ENCODE measurements around the gene CADPS.
"Not testable (repeated sequence)": the region's sequence is repeated elsewhere in the genome, so short reads cannot be mapped to it uniquely, and the experiment has no call there.

The CADPS gene

DNA sequence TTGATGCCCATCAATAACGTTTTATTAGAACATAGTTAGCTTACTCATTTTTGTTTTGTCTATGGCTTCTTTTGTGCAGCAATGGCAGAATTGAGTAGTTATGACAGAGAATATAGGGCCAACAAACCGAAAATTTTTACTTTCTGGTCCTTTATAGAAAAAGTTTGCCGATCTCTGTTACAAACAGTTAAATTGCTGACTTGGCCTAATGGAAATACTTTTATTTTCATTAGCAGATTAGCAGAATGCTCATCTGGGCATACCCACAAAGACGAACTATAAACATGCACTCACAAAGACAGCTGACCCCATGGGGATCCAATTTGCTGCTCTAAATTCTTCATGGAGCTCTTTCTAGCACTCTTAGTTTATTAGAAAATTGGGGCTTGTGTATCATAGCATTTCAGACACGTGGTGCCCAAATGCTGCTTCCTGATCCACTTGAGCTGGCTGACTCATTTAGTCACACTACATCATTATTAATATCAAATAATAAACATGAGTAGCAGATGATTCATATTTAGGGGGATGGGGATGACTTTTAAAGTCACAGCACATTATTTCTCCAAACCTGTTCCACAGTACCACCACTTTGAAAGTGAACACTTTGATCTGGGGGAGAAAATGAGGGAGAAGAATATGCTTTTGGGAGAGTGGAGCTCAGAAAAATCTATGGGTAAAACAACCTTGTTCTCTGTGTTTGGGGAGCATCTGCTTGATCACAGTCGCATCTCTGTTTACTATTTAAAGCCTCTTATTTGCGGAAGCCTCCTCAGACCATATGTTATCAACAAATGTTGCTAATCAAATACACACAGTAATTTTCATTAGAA is 273.8 kb downstream of the CADPS start:
- Histone ChIP-seq H3K9me3 (ENCODE audit: control insufficient read depth, insufficient read depth, low read length) (no peaks in the 10 kb centered on the region), H3K9ac (ENCODE audit: low read depth, low read length) (no peak overlapping the region), H3K4me1 (ENCODE audit: insufficient read depth, low read length) (no peaks in the 10 kb centered on the region), H3K36me3 (ENCODE audit: insufficient read depth, low read length) (no peaks in the 10 kb centered on the region)

DNA sequence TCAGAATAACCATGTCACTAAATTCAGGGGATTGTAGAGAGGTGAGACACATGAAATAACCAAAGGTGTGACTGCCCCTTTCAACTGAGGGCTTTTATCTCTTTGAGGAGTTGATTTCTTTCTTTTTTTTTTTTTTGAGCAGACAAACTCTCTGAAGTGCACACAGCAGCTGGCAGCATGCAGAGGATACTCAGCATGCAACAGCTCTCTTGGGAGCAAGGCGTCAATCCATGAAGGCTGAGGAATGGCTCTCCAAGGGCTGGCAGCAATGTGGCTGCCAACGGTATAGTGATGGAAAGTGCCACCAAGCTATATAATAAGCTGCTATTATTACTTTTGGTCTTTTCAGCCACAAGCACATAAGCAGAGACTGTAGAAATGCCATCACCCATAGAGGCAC is 275.2 kb downstream of the CADPS start:
- Histone ChIP-seq H3K9ac (ENCODE audit: low read depth, low read length) (no peak overlapping the region), H3K36me3 (ENCODE audit: insufficient read depth, low read length) (no peaks in the 10 kb centered on the region), H3K9me3 (ENCODE audit: control insufficient read depth, insufficient read depth, low read length) (no peaks in the 10 kb centered on the region), H3K4me1 (ENCODE audit: insufficient read depth, low read length) (no peaks in the 10 kb centered on the region)

DNA sequence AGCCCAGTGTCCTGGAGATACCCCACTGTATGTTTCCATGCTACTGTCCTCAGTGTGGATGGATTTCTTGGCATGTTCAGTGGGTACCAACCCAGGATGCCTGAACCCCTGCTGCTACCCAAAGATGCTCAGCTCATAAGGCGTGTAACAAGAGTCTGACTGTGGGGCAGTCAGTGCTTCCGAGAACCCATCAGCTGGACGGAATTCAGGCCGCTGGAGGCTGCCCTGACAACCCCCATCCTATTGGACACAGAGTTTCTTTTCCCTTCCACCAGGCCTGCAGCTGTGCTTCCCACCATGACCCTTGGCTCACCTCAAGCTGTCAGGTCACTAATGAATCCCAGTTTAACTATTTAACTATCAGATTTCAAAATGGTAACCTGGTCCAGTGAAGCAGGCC is 277.7 kb downstream of the CADPS start:
- Histone ChIP-seq H3K4me1 (ENCODE audit: insufficient read depth, low read length) (no peaks in the 10 kb centered on the region), H3K9me3 (ENCODE audit: control insufficient read depth, insufficient read depth, low read length) (no peaks in the 10 kb centered on the region), H3K36me3 (ENCODE audit: insufficient read depth, low read length) (no peaks in the 10 kb centered on the region), H3K9ac (ENCODE audit: low read depth, low read length) (no peak overlapping the region)

DNA sequence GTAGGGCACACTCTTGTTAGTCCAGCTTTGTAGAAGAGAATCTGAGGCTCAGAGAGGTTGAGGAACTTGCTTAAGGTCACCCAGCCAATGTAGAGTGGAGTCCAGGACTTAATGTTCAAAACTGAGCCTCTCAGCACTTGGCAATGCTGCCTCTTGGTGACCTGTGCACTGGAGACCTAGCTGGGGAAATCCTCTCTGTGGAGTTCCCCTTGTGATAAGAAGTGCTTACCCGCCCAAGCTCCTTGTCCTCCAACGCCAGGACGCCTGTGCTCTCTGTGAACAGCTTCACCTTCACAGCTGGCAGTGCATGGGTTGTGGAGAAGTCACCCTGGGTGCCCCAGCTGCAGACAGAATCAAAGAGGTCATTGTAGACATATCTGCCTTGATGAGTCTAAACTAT is 282.8 kb downstream of the CADPS start:
- Histone ChIP-seq H3K9me3 (ENCODE audit: control insufficient read depth, insufficient read depth, low read length) (no peaks in the 10 kb centered on the region), H3K4me1 (ENCODE audit: insufficient read depth, low read length) (no peaks in the 10 kb centered on the region), H3K36me3 (ENCODE audit: insufficient read depth, low read length) (no peaks in the 10 kb centered on the region), H3K9ac (ENCODE audit: low read depth, low read length) (no peak overlapping the region)

DNA sequence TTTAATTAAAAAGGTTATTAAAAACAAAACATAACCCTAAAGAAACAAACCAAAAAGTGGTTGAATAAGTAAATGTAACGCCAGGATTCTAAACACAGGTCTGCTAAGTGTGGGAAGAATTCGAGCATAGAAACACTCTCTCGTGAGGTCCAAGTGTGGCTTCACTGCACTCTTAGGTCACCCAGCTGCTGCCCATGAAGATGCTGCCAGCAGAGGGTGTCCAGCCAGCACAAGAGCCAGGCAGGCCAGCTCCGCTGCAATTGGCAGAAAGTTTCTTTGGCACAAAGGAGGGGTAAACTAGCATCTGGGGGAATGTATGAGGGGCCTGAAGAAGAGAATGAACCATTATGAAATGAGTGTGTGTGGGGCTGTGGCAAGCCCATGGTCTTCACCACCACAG is 286.1 kb downstream of the CADPS start:
- Histone ChIP-seq H3K9ac (ENCODE audit: low read depth, low read length) (no peak overlapping the region), H3K4me1 (ENCODE audit: insufficient read depth, low read length) (no peaks in the 10 kb centered on the region), H3K9me3 (ENCODE audit: control insufficient read depth, insufficient read depth, low read length) (no peaks in the 10 kb centered on the region), H3K36me3 (ENCODE audit: insufficient read depth, low read length) (no peaks in the 10 kb centered on the region)

DNA sequence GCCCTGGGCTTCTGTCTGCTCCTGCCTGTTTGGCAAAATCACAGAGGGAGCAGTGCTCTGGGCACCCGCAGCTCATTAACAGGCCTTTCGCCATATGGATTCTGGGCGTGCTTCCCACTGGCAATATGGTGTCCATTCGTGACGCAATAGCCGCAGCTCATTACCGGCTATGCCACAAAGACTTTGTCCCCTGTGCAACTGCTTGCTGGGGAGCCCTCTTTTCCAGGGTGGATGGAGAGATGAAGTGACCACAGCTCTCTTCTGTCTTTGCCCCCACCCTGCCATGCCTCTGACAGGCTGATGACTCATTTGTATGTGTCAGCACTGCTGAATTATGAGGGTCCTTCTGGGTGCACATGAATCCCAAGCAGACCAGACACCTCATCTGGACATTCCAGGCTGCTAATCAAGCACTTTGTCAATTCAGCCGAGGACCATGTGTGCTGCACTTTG is 287.6 kb downstream of the CADPS start:
- Histone ChIP-seq H3K9ac (ENCODE audit: low read depth, low read length) (no peak overlapping the region), H3K9me3 (ENCODE audit: control insufficient read depth, insufficient read depth, low read length) (no peaks in the 10 kb centered on the region)

DNA sequence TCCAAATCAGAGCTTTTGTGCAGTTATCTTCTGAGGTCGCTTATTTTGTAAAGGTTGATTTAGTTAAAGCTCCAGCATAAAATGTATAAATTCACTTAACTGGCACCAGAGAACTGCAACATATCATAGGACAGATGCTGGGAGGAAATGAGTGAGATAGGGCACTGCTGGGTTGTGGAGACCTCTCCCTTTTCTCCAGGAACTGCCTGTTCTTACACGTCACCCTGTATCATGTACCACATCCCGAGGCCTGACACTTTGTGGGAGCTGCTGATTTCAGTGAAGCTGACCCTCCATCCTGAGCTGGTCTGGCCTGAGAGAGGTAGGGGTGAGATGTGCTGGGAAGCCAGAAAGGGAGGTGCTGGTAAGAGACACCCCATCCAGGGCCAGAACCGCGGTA is 288.0 kb downstream of the CADPS start:
- H3K9me3 ChIP-seq (ENCODE audit: control insufficient read depth, insufficient read depth, low read length): no peaks in the 10 kb centered on the region
- no peaks in the 10 kb centered on the region for H3K4me1 ChIP-seq (ENCODE audit: insufficient read depth, low read length)
- H3K36me3 ChIP-seq (ENCODE audit: insufficient read depth, low read length): no peaks in the 10 kb centered on the region
- no peak overlapping the region for H3K9ac ChIP-seq (ENCODE audit: low read depth, low read length)

More for the DNA sequence above, 287.6 kb downstream of the CADPS start:
- no peaks in the 10 kb centered on the region for H3K36me3 ChIP-seq (ENCODE audit: insufficient read depth, low read length)
- no peaks in the 10 kb centered on the region for H3K4me1 ChIP-seq (ENCODE audit: insufficient read depth, low read length)

DNA sequence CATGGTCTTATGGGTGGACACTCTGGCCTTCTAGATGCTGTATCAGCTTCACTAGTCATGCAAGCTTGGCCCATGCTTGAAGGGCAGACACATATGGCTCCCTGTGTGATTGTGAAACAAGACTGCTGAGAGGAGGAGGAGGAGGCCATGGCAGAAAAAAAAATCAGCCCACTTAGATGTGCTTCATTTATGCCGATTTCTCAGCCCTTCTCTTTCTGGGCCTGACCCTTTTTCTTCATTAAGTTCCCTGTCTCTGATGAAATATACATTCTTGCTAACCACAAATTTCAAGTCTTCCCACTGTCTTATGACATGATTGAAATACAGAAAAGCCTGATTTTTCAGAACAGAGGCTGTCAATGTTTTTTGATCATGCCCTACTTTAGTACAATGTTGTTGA is 288.9 kb downstream of the CADPS start:
- no peaks in the 10 kb centered on the region for H3K36me3 ChIP-seq (ENCODE audit: insufficient read depth, low read length)
- H3K4me1 ChIP-seq (ENCODE audit: insufficient read depth, low read length): no peaks in the 10 kb centered on the region
- no peak overlapping the region for H3K9ac ChIP-seq (ENCODE audit: low read depth, low read length)

DNA sequence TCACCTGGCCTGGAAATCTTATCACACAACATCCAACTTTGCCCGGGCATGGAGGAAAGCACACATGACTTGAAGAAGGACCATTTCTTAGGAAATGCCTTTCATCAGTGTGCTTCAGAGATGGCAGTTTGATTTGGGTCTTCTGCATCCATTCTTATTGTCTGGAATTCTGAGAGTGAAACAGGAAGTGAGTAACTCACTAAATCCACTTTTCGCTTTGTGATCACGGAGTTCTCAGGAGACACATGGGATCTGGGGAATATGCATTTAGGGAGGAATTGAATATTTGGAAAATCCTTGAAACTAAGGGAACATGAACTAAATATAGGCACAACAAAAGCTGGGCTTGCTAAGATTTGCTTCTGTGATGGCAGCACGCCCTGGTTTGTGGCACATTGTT is 289.4 kb downstream of the CADPS start:
- no peaks in the 10 kb centered on the region for H3K4me1 ChIP-seq (ENCODE audit: insufficient read depth, low read length)
- no peak overlapping the region for H3K9ac ChIP-seq (ENCODE audit: low read depth, low read length)
- H3K36me3 ChIP-seq (ENCODE audit: insufficient read depth, low read length): no peaks in the 10 kb centered on the region
- H3K9me3 ChIP-seq (ENCODE audit: control insufficient read depth, insufficient read depth, low read length): peaks cover 3% of the 10 kb centered on the region; the same call in 1 of the 2 replicates

More for the DNA sequence above, 288.9 kb downstream of the CADPS start:
- peaks cover 3% of the 10 kb centered on the region; the same call in 1 of the 2 replicates for H3K9me3 ChIP-seq (ENCODE audit: control insufficient read depth, insufficient read depth, low read length)

DNA sequence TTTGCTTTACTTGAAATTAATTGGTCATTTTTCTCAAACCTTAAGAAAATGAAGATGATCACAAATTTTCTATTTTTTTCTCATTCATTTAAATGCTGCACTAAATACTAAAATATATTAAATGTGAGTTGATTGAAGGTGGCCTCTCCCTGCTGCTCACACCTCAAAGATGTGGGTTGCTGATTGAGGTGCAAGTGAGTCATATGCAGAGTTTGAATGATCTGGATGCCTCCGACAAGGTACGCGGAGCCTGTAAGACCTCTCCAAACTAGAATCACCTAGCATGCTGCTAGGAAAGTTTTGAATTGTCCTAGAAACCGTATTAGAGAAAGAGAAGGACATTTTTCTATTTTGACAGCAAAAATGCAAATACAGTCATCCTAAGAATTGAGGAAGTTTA is 290.6 kb downstream of the CADPS start:
- Histone ChIP-seq H3K4me1 (ENCODE audit: insufficient read depth, low read length) (no peaks in the 10 kb centered on the region), H3K9ac (ENCODE audit: low read depth, low read length) (no peak overlapping the region), H3K9me3 (ENCODE audit: control insufficient read depth, insufficient read depth, low read length) (peaks cover 3% of the 10 kb centered on the region), H3K36me3 (ENCODE audit: insufficient read depth, low read length) (no peaks in the 10 kb centered on the region)

DNA sequence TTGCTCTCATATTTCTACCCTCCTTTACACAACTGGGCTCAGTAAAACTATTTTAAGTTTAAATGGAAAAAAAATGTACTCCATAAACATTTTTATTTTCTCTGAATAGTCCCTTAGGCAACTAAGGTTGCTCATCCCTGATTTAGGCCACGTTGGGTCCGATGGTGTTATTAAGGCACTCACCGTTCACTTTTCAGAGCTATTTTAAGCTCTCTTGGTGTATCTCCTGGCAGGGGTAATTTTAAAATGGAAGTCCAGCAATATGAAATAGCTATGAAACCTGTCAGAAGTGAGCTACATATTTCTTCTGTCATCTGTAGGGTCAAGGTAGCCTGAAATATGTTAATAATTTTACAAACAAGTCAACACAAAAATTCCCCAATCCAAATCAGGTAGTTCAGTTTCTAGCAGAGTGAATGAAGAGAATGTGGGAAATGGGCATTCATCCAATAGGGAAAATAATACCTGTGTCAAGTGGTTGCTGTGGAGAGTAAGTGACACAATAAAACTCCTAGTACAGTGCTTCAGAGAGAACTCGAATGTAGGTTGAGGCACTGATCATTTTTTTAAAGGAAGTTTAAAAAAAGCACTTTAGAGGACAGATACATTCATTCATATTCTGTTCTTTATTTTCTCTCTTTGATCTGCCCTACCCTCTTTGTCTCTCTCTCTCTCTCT is 292.6 kb downstream of the CADPS start:
- H3K36me3 ChIP-seq (ENCODE audit: insufficient read depth, low read length): no peaks in the 10 kb centered on the region
- H3K4me1 ChIP-seq (ENCODE audit: insufficient read depth, low read length): no peaks in the 10 kb centered on the region
- H3K9ac ChIP-seq (ENCODE audit: low read depth, low read length): no peak overlapping the region
- H3K9me3 ChIP-seq (ENCODE audit: control insufficient read depth, insufficient read depth, low read length): peaks cover 3% of the 10 kb centered on the region

DNA sequence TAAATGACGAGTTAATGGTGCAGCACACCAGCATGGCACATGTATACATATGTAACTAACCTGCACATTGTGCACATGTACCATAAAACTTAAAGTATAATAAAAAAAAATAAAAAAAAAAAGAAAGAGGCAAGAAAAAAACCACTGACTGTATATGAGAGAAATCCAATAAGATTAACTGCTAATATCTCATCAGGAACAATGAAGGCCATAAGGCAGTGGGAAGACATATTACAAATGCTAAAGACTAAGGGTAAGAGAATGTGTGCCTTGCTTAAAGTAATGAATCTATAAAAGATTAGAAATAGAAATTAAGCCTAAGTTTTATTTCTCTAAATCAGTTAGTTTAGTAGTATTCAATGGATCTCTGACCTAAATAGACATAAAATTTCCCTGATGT is 294.7 kb downstream of the CADPS start:
- H3K36me3 ChIP-seq (ENCODE audit: insufficient read depth, low read length); H3K9ac ChIP-seq (ENCODE audit: low read depth, low read length); H3K9me3 ChIP-seq (ENCODE audit: control insufficient read depth, insufficient read depth, low read length); H3K4me1 ChIP-seq (ENCODE audit: insufficient read depth, low read length): not testable (repeated sequence)

DNA sequence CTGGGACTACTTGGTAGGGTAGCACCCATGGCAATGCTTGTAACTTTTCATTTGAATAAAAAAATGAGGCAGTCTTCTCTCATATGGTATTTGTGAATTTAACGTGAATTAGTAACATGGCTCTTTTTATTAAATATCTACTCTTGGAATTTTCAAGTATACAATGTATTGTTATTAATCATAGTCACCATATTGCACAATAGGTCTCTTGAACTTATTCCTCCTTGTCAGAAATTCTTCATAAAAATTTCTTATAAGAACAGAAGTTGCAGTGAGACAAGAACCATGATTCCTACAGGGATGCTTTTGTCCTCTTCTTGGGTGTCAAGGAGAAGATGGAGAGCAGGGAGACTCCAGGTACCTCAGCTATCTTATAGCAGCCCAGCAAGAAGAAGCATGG is 298.1 kb downstream of the CADPS start:
- H3K9ac ChIP-seq (ENCODE audit: low read depth, low read length): no peak overlapping the region
- no peaks in the 10 kb centered on the region for H3K4me1 ChIP-seq (ENCODE audit: insufficient read depth, low read length)
- no peaks in the 10 kb centered on the region for H3K36me3 ChIP-seq (ENCODE audit: insufficient read depth, low read length)
- H3K9me3 ChIP-seq (ENCODE audit: control insufficient read depth, insufficient read depth, low read length): peaks cover 3% of the 10 kb centered on the region

DNA sequence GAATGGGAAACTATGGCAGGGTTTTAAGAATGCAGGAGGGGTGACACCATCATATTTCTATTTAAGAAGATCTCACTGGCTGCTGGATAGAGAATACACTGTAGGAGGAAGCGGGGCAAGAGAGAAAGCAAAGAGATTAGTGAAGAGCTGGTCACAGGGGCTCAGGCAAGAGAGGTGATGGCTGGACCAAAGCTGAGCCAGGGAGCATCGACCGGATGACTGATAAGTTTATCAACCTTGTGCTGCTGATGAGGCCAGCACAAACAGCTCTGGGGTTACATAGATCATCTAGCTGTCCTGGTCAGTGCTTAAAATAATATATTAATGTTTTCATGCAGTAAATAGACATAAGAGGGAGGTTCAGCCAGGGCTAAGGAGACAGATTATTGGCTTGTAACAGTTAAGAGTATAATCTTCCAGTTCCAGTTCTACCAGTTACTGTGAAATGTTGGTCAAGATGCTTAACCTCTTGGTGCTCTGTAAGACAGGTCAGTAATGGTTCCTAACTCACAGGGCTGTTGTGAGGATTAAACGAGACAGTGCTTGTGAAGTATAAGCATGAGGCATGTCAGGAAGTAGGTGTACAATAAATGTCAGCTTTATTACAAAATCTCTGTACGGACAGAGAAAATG is 300.8 kb downstream of the CADPS start:
- H3K36me3 ChIP-seq (ENCODE audit: insufficient read depth, low read length): no peaks in the 10 kb centered on the region
- H3K9me3 ChIP-seq (ENCODE audit: control insufficient read depth, insufficient read depth, low read length): no peaks in the 10 kb centered on the region
- no peaks in the 10 kb centered on the region for H3K4me1 ChIP-seq (ENCODE audit: insufficient read depth, low read length)
- H3K9ac ChIP-seq (ENCODE audit: low read depth, low read length): no peak overlapping the region

DNA sequence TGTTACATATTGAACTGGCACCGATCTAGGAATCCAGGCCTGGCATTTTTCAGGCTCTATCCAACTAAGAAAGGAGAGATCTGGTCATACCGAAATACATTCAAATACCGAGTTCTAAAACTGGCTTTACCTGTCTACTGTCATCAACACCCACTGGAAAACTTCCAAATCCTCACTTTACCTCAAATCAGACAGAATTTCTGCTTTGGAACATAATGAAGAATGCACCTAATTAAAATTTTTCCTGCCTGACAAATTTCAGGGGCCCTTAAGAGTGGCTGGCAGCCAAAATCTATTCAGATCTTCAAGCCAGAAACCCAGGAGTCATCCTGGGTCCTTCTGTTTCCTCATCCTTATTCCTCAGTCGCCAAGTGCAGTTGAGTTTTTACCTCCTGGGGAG is 303.3 kb downstream of the CADPS start:
- H3K9me3 ChIP-seq (ENCODE audit: control insufficient read depth, insufficient read depth, low read length): no peaks in the 10 kb centered on the region
- no peaks in the 10 kb centered on the region for H3K36me3 ChIP-seq (ENCODE audit: insufficient read depth, low read length)
- H3K9ac ChIP-seq (ENCODE audit: low read depth, low read length): no peak overlapping the region
- H3K4me1 ChIP-seq (ENCODE audit: insufficient read depth, low read length): peaks cover 4% of the 10 kb centered on the region; the same call in 1 of the 2 replicates
